ENCODE measurements around the gene CNTNAP2.

GRCh38 chr7:146948703-146949102, 832.1 kb downstream of the CNTNAP2 start:
- no peak for TF ChIP-seq CTCF (IDR thresholded peaks at IDR 0.05)
- no peak for TF ChIP-seq POLR2A (IDR thresholded peaks at IDR 0.05)
- no peak for TF ChIP-seq POLR2AphosphoS5 (IDR thresholded peaks at IDR 0.05)
- no peak for TF ChIP-seq EP300 (IDR thresholded peaks at IDR 0.05)
